LNCaP clone FGC (cell line): ENCODE results near the gene UPF3A.
"Not testable (repeated sequence)": the region's sequence is repeated elsewhere in the genome, so short reads cannot be mapped to it uniquely, and the experiment has no call there.

ENCODE experiments used
- DNase-seq: peaks from one replicate; pipeline ENCODE4 v3.0.0-alpha.2; 2011; ENCODE audit warnings: low read depth
- H3K4me3 ChIP-seq: 2 replicates; pipeline ENCODE4 v1.5.1; 2011; ENCODE audit warnings: mild to moderate bottlenecking, low read depth, low read length, control low read depth
- TF ChIP-seq, protein P1 (sequence below): IDR thresholded peaks from 2 replicates; pipeline ENCODE4 v1.5.1; 2012; ENCODE audit warnings: mild to moderate bottlenecking; ENCODE audit not compliant: control insufficient read depth, insufficient read depth; ENCODE audit errors: extremely low read depth

Gene UPF3A

DNA sequence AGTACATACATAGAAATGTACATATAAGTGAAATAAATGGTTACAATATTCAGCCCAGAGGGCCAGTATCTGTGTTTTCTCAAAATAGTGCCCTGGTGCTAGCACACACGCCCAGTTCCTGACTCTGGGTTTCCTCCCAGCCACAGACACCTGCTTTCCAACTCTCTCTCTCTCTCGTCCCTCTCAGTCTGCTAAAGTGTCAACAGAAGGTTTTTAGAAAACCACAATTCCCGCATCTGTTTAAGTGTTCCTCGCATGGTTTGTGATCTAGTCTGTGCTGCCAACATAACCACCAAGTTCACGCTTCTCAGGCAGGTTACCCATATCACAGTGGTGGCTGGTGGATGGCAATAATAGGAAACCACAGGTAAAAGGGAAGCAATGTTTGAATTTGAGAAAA is 17.8 kb upstream of the UPF3A start:
- no peak for DNase-seq
- TF ChIP-seq, protein P1, sequence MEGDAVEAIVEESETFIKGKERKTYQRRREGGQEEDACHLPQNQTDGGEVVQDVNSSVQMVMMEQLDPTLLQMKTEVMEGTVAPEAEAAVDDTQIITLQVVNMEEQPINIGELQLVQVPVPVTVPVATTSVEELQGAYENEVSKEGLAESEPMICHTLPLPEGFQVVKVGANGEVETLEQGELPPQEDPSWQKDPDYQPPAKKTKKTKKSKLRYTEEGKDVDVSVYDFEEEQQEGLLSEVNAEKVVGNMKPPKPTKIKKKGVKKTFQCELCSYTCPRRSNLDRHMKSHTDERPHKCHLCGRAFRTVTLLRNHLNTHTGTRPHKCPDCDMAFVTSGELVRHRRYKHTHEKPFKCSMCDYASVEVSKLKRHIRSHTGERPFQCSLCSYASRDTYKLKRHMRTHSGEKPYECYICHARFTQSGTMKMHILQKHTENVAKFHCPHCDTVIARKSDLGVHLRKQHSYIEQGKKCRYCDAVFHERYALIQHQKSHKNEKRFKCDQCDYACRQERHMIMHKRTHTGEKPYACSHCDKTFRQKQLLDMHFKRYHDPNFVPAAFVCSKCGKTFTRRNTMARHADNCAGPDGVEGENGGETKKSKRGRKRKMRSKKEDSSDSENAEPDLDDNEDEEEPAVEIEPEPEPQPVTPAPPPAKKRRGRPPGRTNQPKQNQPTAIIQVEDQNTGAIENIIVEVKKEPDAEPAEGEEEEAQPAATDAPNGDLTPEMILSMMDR = no peak
- H3K4me3 ChIP-seq = no peak overlapping the region

DNA sequence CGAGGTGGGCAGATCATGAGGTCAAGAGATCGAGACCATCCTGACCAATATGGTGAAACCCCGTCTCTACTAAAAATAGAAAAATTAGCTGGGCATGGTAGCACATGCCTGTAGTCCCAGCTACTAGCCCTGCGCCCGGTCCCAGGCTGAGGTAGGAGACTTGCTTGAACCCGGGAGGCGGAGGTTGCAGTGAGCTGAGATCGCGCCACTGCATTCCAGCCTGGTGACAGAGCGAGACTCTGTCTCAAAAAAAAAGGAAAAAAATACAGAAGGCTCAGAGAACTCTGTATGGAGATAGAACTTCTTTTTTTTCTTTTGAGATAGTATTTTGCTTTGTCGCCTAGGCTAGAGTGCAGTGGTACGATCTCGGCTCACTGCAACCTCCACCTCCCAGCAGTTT is 17.1 kb upstream of the UPF3A start:
- not testable (repeated sequence) for DNase-seq, H3K4me3 ChIP-seq

DNA sequence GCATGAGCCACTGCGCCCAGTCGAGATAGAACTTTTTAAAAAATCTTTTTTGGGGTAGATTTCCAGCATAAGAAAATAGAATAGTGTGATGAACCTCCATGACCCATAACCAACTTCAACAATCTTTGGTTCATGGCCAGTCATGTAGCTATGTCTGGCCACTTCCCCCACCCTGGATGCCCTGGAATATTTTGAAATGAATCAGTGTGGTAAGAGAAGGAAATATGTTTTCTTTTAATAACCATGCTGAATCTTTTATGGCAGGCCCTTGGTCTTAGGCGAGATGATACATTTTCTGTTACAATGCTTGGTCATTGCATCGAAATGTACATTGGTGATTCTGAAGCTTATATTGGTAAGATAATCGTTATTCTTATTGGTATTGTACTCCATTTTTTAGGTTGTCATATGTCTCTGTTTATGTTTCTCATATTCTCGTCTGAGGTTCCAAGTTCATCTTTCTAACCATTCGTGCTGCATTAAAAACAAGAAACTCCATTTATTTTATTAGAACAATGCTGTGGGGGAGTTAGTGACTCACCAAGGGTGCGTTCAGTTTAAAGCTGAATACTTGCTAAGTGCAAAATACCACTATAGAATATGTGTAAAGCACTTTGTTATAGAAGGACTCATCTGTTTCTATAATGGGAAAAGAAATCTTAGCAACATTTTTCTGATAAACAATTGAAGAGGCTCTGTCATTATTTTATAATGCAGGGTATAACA is 16.4 kb upstream of the UPF3A start:
- H3K4me3 ChIP-seq = no peak overlapping the region
- TF ChIP-seq, protein P1 = no peak
- DNase-seq = no peak

DNA sequence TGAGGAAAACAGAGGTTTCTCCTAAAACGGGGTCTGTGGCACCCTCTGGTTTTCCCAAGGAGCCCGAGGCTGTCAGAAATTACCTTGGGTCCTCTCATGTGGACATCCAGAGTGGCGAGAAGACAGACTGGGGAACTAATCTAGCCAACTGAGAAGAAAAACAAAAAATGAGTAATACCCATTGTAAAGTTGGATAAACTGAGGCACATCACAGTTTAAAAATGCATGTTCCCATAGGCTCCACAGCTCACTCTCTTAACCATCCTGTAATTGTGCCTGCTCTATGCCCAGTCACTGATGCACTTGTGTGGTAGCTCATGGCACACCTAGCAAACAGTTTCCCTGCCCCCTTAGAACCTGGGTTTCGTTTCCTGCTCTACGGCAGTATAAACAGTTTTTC is 15.2 kb upstream of the UPF3A start:
- no peak for DNase-seq
- no peak overlapping the region for H3K4me3 ChIP-seq
- TF ChIP-seq, protein P1 = no peak

DNA sequence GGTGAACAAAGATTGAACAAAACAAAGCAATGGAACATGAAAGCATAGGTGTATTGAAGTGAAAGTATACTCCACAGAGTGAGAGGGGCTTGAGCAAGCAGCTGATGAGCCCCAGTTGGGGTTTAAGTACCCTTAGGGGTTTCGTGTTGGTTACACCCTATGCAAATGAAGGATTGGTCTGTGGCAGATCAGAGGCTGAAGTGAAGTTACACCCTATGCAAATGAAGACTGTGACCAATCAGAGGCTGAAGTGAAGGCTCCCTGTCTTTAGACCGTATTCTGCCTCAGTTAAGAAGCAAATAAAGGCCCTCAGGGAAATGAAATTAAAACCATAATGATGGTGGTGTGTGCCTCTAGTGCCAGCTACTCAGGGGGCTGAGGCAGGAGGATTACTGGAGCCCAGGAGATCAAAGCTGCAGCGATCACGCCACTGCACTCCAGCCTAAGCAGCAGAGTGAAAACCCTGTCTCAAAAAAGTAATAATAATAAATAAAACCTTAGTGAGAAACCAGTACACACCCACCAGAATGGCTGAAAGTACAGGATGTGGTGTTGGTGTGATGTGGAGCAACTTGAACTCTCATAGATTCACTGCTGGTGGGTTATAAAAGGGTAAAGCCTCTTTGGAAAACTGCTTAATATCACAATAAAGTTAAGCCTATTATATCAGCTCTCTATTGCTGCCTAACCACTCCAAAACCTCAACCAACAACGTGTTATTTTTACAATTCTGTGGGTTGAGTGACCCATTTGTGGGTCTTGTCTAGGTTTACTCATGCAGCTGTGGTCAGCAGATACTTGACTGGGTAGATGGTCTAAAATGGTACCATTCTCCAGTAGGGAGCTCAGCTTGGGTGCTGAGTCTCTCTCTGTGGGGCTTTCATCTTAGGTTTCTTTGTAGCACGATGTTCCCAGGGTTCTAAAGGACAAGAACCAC is 12.8 kb upstream of the UPF3A start:
- TF ChIP-seq, protein P1 = no peak
- no peak overlapping the region for H3K4me3 ChIP-seq
- no peak for DNase-seq

DNA sequence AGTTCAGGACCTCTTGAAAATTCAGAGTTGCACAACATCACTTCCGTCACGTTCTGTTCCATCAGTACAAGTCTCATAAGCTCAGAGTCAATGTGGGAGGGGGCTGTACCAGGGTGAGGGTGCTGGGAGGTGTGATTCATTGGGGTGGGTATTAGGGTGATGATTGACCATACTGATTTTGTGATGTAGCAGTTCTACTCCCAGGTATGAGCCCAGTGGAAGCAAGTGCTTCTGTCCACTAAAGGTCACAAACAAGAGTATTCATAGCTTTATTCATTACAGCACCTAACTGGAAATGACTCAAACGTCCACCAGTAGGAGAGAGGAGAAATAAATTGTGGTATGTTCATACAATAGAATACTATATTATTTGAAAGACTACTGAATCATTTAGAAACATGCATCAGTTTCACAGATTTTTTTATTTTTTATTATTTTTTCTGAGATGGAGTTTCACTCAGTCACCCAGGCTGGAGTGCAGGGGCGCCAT is 12.1 kb upstream of the UPF3A start:
- no peak overlapping the region for H3K4me3 ChIP-seq
- no peak for DNase-seq
- TF ChIP-seq, protein P1 = no peak

DNA sequence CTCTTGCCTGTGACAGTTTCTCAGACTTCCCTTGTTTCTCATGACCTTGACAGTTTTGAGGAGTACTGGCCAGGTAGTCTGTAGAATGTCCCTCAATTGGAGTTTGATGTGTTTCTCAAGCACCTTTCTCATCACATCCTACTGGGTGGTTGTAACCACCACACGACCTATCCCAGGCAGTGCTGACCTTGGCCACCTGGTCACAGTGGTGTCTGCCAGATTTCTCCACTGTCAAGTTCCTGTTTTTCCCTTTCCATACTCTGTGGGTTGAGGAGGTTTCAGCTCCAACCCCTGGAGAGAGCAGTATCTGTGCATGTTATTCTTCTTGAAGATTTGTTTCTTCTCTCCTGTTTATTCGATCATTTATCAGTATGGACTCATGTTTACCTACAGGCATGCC is 8.4 kb upstream of the UPF3A start:
- H3K4me3 ChIP-seq = no peak overlapping the region
- DNase-seq = no peak
- TF ChIP-seq, protein P1 = no peak
